Cardiac muscle cell (in vitro differentiated cells and primary cell): Measurements from ENCODE around the gene GZMA. TPM values are rescaled to one million over a fixed set of nuclear protein-coding genes. Genes with fewer than 3 reads are reported as not detected.
"Not testable (repeated sequence)": the region's sequence is repeated elsewhere in the genome, so short reads cannot be mapped to it uniquely, and the experiment has no call there.

ENCODE experiments used
- DNase-seq, 2 donors: peaks; one replicate each; pipeline versions ENCODE4 v3.0.0 to v3.0.0-alpha.2; 2010 to 2017; ENCODE audit warnings: low read depth in 1 of 2, low spot score in 1 of 2
- H3K27ac ChIP-seq: fragments of 200-600 bp; sonication (generic); 2 replicates; pipeline ENCODE4 v1.5.1; 2016
- H3K27me3 ChIP-seq: fragments of 200-600 bp; sonication (generic); 2 replicates; pipeline ENCODE4 v1.6.0; 2016; ENCODE audit warnings: control low read depth
- H3K36me3 ChIP-seq: fragments of 200-600 bp; sonication (generic); 2 replicates; pipeline ENCODE4 v1.5.1; 2016; ENCODE audit warnings: control low read depth
- H3K4me1 ChIP-seq: fragments of 200-600 bp; sonication (generic); 2 replicates; pipeline ENCODE4 v1.8.1; 2017; ENCODE audit warnings: low read depth, mild to moderate bottlenecking, mixed run types
- H3K4me3 ChIP-seq: fragments of 200-600 bp; sonication (generic); 2 replicates; pipeline ENCODE4 v1.5.1; 2016; ENCODE audit warnings: mild to moderate bottlenecking
- H3K9me3 ChIP-seq: fragments of 200-600 bp; sonication (generic); 2 replicates; pipeline ENCODE4 v1.5.1; 2017; ENCODE audit warnings: low read depth, mild to moderate bottlenecking, control low read depth
- CTCF ChIP-seq: IDR thresholded peaks from 2 replicates; pipeline ENCODE4 v1.5.1; 2012; ENCODE audit warnings: low read depth, mild to moderate bottlenecking, low read length
- polyA plus RNA-seq: library from polyadenylated mRNA; unstranded; fragments of >200 nt; fragmentation: Nextera tagmentation; extraction: Ambion mirVana; gene quantifications from 2 replicates; pipeline ENCODE4 v1.2.1, GENCODE V29; 2016
- total RNA-seq: library from RNA; depleted of rRNA; stranded (reverse); fragments of >200 nt; gene quantifications from 2 replicates; pipeline ENCODE4 v1.2.3, GENCODE V29; 2016

The GZMA gene
- total and polyA plus RNA-seq, 2 experiments from 2014 or later, result not detected

GRCh38 chr5:55104036-55104772, 1.8 kb downstream of the GZMA start:
- Histone ChIP-seq H3K4me1 (no peaks in the 10 kb centered on the region), H3K4me3 (no peak overlapping the region), H3K9me3 (no peaks in the 10 kb centered on the region), H3K27ac (no peak overlapping the region), H3K36me3 (no peaks in the 10 kb centered on the region), H3K27me3 (no peaks in the 10 kb centered on the region)
- no peak for DNase-seq
- no peak for TF ChIP-seq CTCF

DNA sequence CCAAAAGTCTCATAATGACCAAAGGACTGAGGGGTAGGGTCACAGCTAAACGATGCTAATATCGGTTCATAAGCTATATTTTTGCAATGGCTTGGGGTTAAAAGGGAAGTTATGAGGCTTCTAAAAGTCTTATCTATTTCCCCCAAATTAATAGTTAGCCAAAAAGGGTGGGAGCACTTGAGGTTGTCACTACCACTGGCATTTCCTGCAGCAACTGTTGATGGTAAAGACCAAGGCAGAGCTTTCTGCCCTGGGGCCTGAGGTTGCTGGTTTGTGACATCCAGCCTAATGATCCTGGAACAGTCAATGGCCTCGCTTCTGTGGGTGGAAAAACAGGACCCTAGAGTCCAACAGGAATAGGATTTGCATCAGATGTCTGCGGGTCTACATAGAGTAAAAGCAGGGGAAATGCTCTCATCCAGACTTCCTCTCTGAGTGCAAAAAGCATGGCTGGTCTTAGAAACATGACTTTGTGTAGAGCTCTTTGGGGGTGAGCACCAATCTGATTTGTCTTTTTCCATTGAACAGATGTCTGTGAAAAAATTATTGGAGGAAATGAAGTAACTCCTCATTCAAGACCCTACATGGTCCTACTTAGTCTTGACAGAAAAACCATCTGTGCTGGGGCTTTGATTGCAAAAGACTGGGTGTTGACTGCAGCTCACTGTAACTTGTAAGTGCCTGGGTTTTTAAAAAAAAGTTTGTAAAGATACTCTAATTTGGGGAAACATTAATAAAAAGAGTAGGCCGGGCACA, 2.7 kb downstream of the GZMA start:
- Histone ChIP-seq H3K36me3 (no peaks in the 10 kb centered on the region), H3K4me3 (no peak overlapping the region), H3K27ac (no peak overlapping the region), H3K27me3 (no peaks in the 10 kb centered on the region), H3K9me3 (no peaks in the 10 kb centered on the region), H3K4me1 (no peaks in the 10 kb centered on the region)
- no peak for DNase-seq
- no peak for TF ChIP-seq CTCF

- H3K9me3 ChIP-seq, H3K36me3 ChIP-seq, H3K27me3 ChIP-seq, H3K4me3 ChIP-seq, H3K27ac ChIP-seq, DNase-seq, H3K4me1 ChIP-seq: not testable (repeated sequence)
Observed at GRCh38 chr5:55105976-55106375, 3.5 kb downstream of the GZMA start.

- Histone ChIP-seq H3K27ac (no peak overlapping the region), H3K36me3 (no peaks in the 10 kb centered on the region), H3K4me3 (no peak overlapping the region), H3K4me1 (no peaks in the 10 kb centered on the region), H3K27me3 (no peaks in the 10 kb centered on the region), H3K9me3 (no peaks in the 10 kb centered on the region)
- no peak for DNase-seq
- TF ChIP-seq CTCF, result no peak
Observed at GRCh38 chr5:55108661-55109060, 6.2 kb downstream of the GZMA start.

DNA sequence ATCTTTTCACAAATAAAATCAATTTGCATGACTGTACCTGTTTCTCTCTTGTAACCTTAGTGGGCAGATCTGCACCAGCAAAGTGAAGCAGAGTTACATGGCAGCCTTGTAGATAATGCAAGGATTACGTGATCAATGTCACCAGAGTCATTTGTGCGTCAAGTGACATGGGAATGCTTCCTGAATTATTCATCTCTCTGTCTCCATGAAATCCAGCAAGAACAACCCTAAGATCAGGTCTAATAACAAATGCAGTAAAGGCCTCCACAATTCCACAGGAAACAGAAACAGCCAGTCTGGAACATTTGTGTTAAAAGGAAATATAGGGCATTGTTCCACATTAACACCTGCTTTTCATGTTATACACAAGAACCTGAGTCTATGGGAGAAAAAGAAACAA, 7.8 kb downstream of the GZMA start:
- Histone ChIP-seq H3K9me3 (no peaks in the 10 kb centered on the region), H3K27me3 (no peaks in the 10 kb centered on the region), H3K4me1 (peaks cover 1% of the 10 kb centered on the region), H3K27ac (no peak overlapping the region), H3K4me3 (no peak overlapping the region), H3K36me3 (no peaks in the 10 kb centered on the region)
- TF ChIP-seq CTCF, result no peak
- DNase-seq, result no peak

- Histone ChIP-seq H3K27me3 (no peaks in the 10 kb centered on the region), H3K4me1 (peaks cover 4% of the 10 kb centered on the region), H3K27ac (no peak overlapping the region), H3K4me3 (no peak overlapping the region), H3K9me3 (no peaks in the 10 kb centered on the region), H3K36me3 (no peaks in the 10 kb centered on the region)
- DNase-seq, result no peak
- TF ChIP-seq CTCF, result no peak
Observed at GRCh38 chr5:55113327-55113726, 10.9 kb downstream of the GZMA start.
